Prostate gland (tissue), 2 donors: ENCODE data around the gene ZNF804B.

Experiments used
- POLR2A ChIP-seq: fragments of 450-650 bp; IDR thresholded peaks from one replicate; pipeline ENCODE4 v1.6.1; 2016; ENCODE audit warnings: antibody characterized with exemption, mild to moderate bottlenecking
- POLR2AphosphoS5 ChIP-seq: sonication (generic); formaldehyde crosslinking; IDR thresholded peaks from one replicate; pipeline ENCODE4 v1.6.1; 2017; ENCODE audit warnings: antibody characterized with exemption
- TF ChIP-seq, protein P1 (sequence below), 4 experiments: fragments of 200-600 bp in 2 of 4; fragments of 450-650 bp in 2 of 4; sonication (generic) in 2 of 4; IDR thresholded peaks; 1 replicate in 3 of 4; 2 replicates in 1 of 4; pipeline ENCODE4 v1.5.1; 2016 to 2019; ENCODE audit warnings: antibody characterized with exemption in 4 of 4, mild to moderate bottlenecking in 2 of 4, moderate library complexity in 2 of 4

DNA sequence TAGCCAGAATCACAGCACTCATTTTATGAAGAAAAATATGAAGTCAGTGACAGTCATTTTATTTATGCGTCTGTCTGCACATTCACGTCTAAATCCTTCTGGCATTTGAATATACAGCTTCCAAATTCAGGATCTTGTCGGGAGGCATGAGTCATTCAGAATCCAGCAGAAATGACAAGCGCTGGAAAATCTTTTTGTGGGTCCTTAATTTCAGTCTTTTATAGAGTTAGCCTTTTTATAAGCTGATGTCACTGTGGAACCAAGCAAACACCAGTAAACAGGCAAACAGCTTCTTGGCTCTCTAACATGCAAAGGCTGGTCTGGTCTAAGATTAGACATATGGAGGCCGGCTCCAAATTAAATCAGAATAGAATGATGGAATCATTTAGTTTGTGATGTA, 424.2 kb downstream of the ZNF804B start:
- TF ChIP-seq, protein P1, sequence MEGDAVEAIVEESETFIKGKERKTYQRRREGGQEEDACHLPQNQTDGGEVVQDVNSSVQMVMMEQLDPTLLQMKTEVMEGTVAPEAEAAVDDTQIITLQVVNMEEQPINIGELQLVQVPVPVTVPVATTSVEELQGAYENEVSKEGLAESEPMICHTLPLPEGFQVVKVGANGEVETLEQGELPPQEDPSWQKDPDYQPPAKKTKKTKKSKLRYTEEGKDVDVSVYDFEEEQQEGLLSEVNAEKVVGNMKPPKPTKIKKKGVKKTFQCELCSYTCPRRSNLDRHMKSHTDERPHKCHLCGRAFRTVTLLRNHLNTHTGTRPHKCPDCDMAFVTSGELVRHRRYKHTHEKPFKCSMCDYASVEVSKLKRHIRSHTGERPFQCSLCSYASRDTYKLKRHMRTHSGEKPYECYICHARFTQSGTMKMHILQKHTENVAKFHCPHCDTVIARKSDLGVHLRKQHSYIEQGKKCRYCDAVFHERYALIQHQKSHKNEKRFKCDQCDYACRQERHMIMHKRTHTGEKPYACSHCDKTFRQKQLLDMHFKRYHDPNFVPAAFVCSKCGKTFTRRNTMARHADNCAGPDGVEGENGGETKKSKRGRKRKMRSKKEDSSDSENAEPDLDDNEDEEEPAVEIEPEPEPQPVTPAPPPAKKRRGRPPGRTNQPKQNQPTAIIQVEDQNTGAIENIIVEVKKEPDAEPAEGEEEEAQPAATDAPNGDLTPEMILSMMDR (IDR thresholded peaks at IDR 0.05), result no peak
- TF ChIP-seq POLR2A (no peak), POLR2AphosphoS5 (no peak)
